ENCODE measurements around the gene FAM89B. TPM values are rescaled to one million over a fixed set of nuclear protein-coding genes. Genes with fewer than 3 reads are reported as not detected.

FAM89B gene
- total RNA-seq, 3 donors from 2014 or later = 26.4 to 61.2 (median 28.5) TPM

- no peaks in the 10 kb centered on the region for H3K9me3 ChIP-seq
- peak within 1 kb of the TSS; percentile 95 for H3K4me3 ChIP-seq
- ATAC-seq = peak; percentile 81
- TF ChIP-seq CTCF (IDR thresholded peaks at IDR 0.05) = no peak
- H3K4me1 ChIP-seq (ENCODE audit: low read depth) = peaks cover 33% of the 10 kb centered on the region
- intact Hi-C loops (cut with DNase I, micrococcal nuclease) = no loop called here
- DNase-seq = peak; percentile 100
- peaks cover 9% of the 10 kb centered on the region for H3K36me3 ChIP-seq (ENCODE audit: low read depth)
Observed at GRCh38 chr11:65615229-65615949, 43.1 kb downstream of the FAM89B start, which contains the start of gene PCNX3. TSS of gene PCNX3 (plus strand) at chr11:65615776. CDS start at chr11:65616312, 536 bp downstream.

- Histone ChIP-seq H3K4me1 (ENCODE audit: low read depth) (peaks cover 33% of the 10 kb centered on the region), H3K9me3 (no peaks in the 10 kb centered on the region), H3K4me3 (peak overlapping the region; percentile 95), H3K36me3 (ENCODE audit: low read depth) (peaks cover 9% of the 10 kb centered on the region)
- DNase-seq (peak in 1 of 3 donors; percentile 67), ATAC-seq (peak; percentile 1)
- TF ChIP-seq CTCF (IDR thresholded peaks at IDR 0.05) = no peak
- intact Hi-C loops (cut with DNase I, micrococcal nuclease) = no loop called here
Observed at GRCh38 chr11:65615950-65616574, 43.7 kb downstream of the FAM89B start.

GRCh38 chr11:65616575-65617001 lies 44.2 kb downstream of the FAM89B start:
- no peak for ATAC-seq
- no peak for DNase-seq
- no peak overlapping the region for H3K4me3 ChIP-seq
- intact Hi-C loops (cut with DNase I, micrococcal nuclease) = no loop called here
- H3K4me1 ChIP-seq (ENCODE audit: low read depth) = peaks cover 30% of the 10 kb centered on the region
- TF ChIP-seq CTCF (IDR thresholded peaks at IDR 0.05) = no peak
- peaks cover 9% of the 10 kb centered on the region for H3K36me3 ChIP-seq (ENCODE audit: low read depth)
- no peaks in the 10 kb centered on the region for H3K9me3 ChIP-seq

GRCh38 chr11:65617136-65617850 lies 45.0 kb downstream of the FAM89B start:
- DNase-seq = no peak
- no peak for ATAC-seq
- intact Hi-C loops (cut with DNase I, micrococcal nuclease) = no loop called here
- Histone ChIP-seq H3K4me1 (ENCODE audit: low read depth) (peaks cover 23% of the 10 kb centered on the region), H3K9me3 (no peaks in the 10 kb centered on the region), H3K4me3 (no peak overlapping the region), H3K36me3 (ENCODE audit: low read depth) (peaks cover 9% of the 10 kb centered on the region)
- TF ChIP-seq CTCF (IDR thresholded peaks at IDR 0.05) = no peak

- no peaks in the 10 kb centered on the region for H3K9me3 ChIP-seq
- DNase-seq (no peak), ATAC-seq (no peak)
- peaks cover 14% of the 10 kb centered on the region for H3K4me1 ChIP-seq (ENCODE audit: low read depth)
- intact Hi-C loops (cut with DNase I, micrococcal nuclease) = no loop called here
- no peak overlapping the region for H3K4me3 ChIP-seq
- H3K36me3 ChIP-seq (ENCODE audit: low read depth) = peaks cover 9% of the 10 kb centered on the region
- no peak for TF ChIP-seq CTCF (IDR thresholded peaks at IDR 0.05)
Observed at GRCh38 chr11:65617990-65618751, 45.8 kb downstream of the FAM89B start.

Data from mucosa of descending colon (tissue), 3 donors.